Endodermal cell (in vitro differentiated cells): ENCODE data around the gene HSPE1. TPM values are rescaled to one million over a fixed set of nuclear protein-coding genes. Genes with fewer than 3 reads are reported as not detected.
A peak's percentile ranks its signal among the peaks of the same experiment; 100 is the strongest.

ENCODE experiments used
- DNase-seq: peaks from one replicate; pipeline ENCODE4 v3.0.0-alpha.2; 2017
- H3K27ac ChIP-seq: 2 replicates; pipeline ENCODE4 v1.5.1; 2013; ENCODE audit warnings: mild to moderate bottlenecking, low read depth, low read length, moderate library complexity
- H3K27me3 ChIP-seq: 2 replicates; pipeline ENCODE4 v1.6.1; 2013; ENCODE audit warnings: mild to moderate bottlenecking, low read length, moderate library complexity; ENCODE audit not compliant: insufficient read depth, control insufficient read depth, poor library complexity, severe bottlenecking
- H3K36me3 ChIP-seq: 2 replicates; pipeline ENCODE4 v1.7.0; 2013; ENCODE audit warnings: mild to moderate bottlenecking, low read length, moderate library complexity; ENCODE audit not compliant: control insufficient read depth, insufficient read depth
- H3K4me1 ChIP-seq: one replicate; pipeline ENCODE4 v1.7.0; 2013; ENCODE audit warnings: low read length; ENCODE audit not compliant: control insufficient read depth, insufficient read depth
- H3K4me3 ChIP-seq: 2 replicates; pipeline ENCODE4 v1.5.1; 2013; ENCODE audit warnings: mild to moderate bottlenecking, low read length, moderate library complexity
- H3K9ac ChIP-seq: 2 replicates; pipeline ENCODE4 v1.6.1; 2013; ENCODE audit warnings: mild to moderate bottlenecking, low read length, moderate library complexity; ENCODE audit not compliant: poor library complexity, severe bottlenecking; ENCODE audit errors: extremely low read depth
- H3K9me3 ChIP-seq: 2 replicates; pipeline ENCODE4 v1.6.1; 2013; ENCODE audit warnings: mild to moderate bottlenecking, low read length, moderate library complexity; ENCODE audit not compliant: control insufficient read depth
- H3K27ac Mint-ChIP-seq: 2 replicates; pipeline ENCODE4 v1.8.0; 2020; ENCODE audit warnings: mixed read lengths
- H3K27me3 Mint-ChIP-seq: 2 replicates; pipeline ENCODE4 v1.8.0; 2021; ENCODE audit warnings: mild to moderate bottlenecking, mixed read lengths; ENCODE audit not compliant: insufficient read depth
- H3K36me3 Mint-ChIP-seq: 2 replicates; pipeline ENCODE4 v1.8.0; 2020; ENCODE audit warnings: low read depth, mixed read lengths
- H3K4me1 Mint-ChIP-seq: 2 replicates; pipeline ENCODE4 v1.8.0; 2020; ENCODE audit warnings: mixed read lengths
- H3K4me3 Mint-ChIP-seq: 2 replicates; pipeline ENCODE4 v1.8.0; 2020; ENCODE audit warnings: mild to moderate bottlenecking, moderate library complexity, mixed read lengths
- H3K9me3 Mint-ChIP-seq: 2 replicates; pipeline ENCODE4 v1.8.0; 2020; ENCODE audit warnings: mild to moderate bottlenecking, mixed read lengths
- CTCF ChIP-seq: fragments of 200-600 bp; sonication (generic); conservative IDR thresholded peaks from 2 replicates; pipeline ENCODE4 v1.5.0; 2021; ENCODE audit warnings: antibody characterized with exemption, mild to moderate bottlenecking
- WGBS, 2 experiments: methylation state at CpG; one replicate each; pipeline versions ENCODE4 v1.1.5 to v1.1.7; 2013; ENCODE audit warnings: missing lambda C conversion rate in 2 of 2, mixed read lengths in 1 of 2; ENCODE audit not compliant: insufficient coverage in 1 of 2, insufficient read length in 1 of 2; 5-methylcytosine and 5-hydroxymethylcytosine counted together
- total RNA-seq, 2 donors: library from RNA; stranded (reverse); fragmentation: NEBNext Ultra II Directional in 1 of 2; extraction: Animal tissue kit (Norgen Biotek cat#: 25700) in 1 of 2; gene quantifications; 2 replicates in 1 of 2; 3 replicates in 1 of 2; pipeline ENCODE4 v1.2.1, GENCODE V29; 2021

Gene HSPE1
- total RNA-seq, 2 donors from 2014 or later: 198 to 218 TPM

GRCh38 chr2:197486175-197486574 lies 14.0 kb upstream of the HSPE1 start:
- peaks cover 18% of the 10 kb centered on the region for H3K9me3 Mint-ChIP-seq
- no peak for TF ChIP-seq CTCF
- no peak overlapping the region for H3K27ac ChIP-seq
- H3K4me3 Mint-ChIP-seq: no peak overlapping the region
- 97 to 100% methylated on average over 1 to 2 of the region's 2 CpGs for WGBS, 2 experiments
- H3K4me1 ChIP-seq: no peaks in the 10 kb centered on the region
- no peaks in the 10 kb centered on the region for H3K4me1 Mint-ChIP-seq
- H3K27me3 Mint-ChIP-seq: no peaks in the 10 kb centered on the region
- H3K27me3 ChIP-seq: no peaks in the 10 kb centered on the region
- peaks cover 26% of the 10 kb centered on the region for H3K9me3 ChIP-seq
- H3K36me3 Mint-ChIP-seq: peaks cover 67% of the 10 kb centered on the region
- H3K4me3 ChIP-seq: no peak overlapping the region
- H3K27ac Mint-ChIP-seq: no peak overlapping the region
- H3K9ac ChIP-seq: no peak overlapping the region
- no peak for DNase-seq
- H3K36me3 ChIP-seq: peaks cover 64% of the 10 kb centered on the region

GRCh38 chr2:197487385-197487784 lies 12.8 kb upstream of the HSPE1 start:
- peaks cover 18% of the 10 kb centered on the region for H3K9me3 Mint-ChIP-seq
- no peaks in the 10 kb centered on the region for H3K4me1 Mint-ChIP-seq
- no peaks in the 10 kb centered on the region for H3K27me3 Mint-ChIP-seq
- H3K27me3 ChIP-seq: no peaks in the 10 kb centered on the region
- no peak for TF ChIP-seq CTCF
- no peaks in the 10 kb centered on the region for H3K4me1 ChIP-seq
- no peak overlapping the region for H3K27ac Mint-ChIP-seq
- peaks cover 76% of the 10 kb centered on the region for H3K36me3 ChIP-seq
- H3K9ac ChIP-seq: no peak overlapping the region
- H3K9me3 ChIP-seq: peaks cover 23% of the 10 kb centered on the region
- peaks cover 76% of the 10 kb centered on the region for H3K36me3 Mint-ChIP-seq
- no peak overlapping the region for H3K4me3 Mint-ChIP-seq
- no peak overlapping the region for H3K27ac ChIP-seq
- H3K4me3 ChIP-seq: no peak overlapping the region
- WGBS, 2 experiments: 92 to 95% methylated on average over 4 of the region's 4 CpGs
- DNase-seq: no peak

GRCh38 chr2:197495433-197496134 lies 4.6 kb upstream of the HSPE1 start:
- Mint-ChIP-seq H3K36me3 (peaks cover 72% of the 10 kb centered on the region), H3K9me3 (no peaks in the 10 kb centered on the region), H3K27ac (no peak overlapping the region), H3K4me1 (peaks cover 22% of the 10 kb centered on the region), H3K4me3 (no peak overlapping the region), H3K27me3 (no peaks in the 10 kb centered on the region)
- H3K4me1 ChIP-seq: peaks cover 5% of the 10 kb centered on the region
- no peak overlapping the region for H3K27ac ChIP-seq
- no peak overlapping the region for H3K9ac ChIP-seq
- 92 to 100% methylated on average over 2 of the region's 2 CpGs for WGBS, 2 experiments
- no peak for TF ChIP-seq CTCF
- H3K9me3 ChIP-seq: no peaks in the 10 kb centered on the region
- no peaks in the 10 kb centered on the region for H3K27me3 ChIP-seq
- peak overlapping the region; percentile 88 for H3K4me3 ChIP-seq
- H3K36me3 ChIP-seq: peaks cover 78% of the 10 kb centered on the region
- DNase-seq: no peak
